Measurements from ENCODE around the gene DAAM2.

DAAM2 gene

GRCh38 chr6:39849228-39849627 lies 57.1 kb downstream of the DAAM2 start:
- no peak for TF ChIP-seq CTCF (conservative IDR thresholded peaks at IDR 0.05)
- no peak overlapping the region for H3K27ac ChIP-seq

GRCh38 chr6:39849764-39850163 lies 57.6 kb downstream of the DAAM2 start:
- no peak for TF ChIP-seq CTCF (conservative IDR thresholded peaks at IDR 0.05)
- H3K27ac ChIP-seq, result no peak overlapping the region

- TF ChIP-seq CTCF (conservative IDR thresholded peaks at IDR 0.05), result no peak
- H3K27ac ChIP-seq, result no peak overlapping the region
These were observed 58.6 kb downstream of the DAAM2 start for GRCh38 chr6:39850736-39851297.

- H3K27ac ChIP-seq, result no peak overlapping the region
- TF ChIP-seq CTCF (conservative IDR thresholded peaks at IDR 0.05), result no peak
These were observed 59.2 kb downstream of the DAAM2 start for GRCh38 chr6:39851331-39851730.

- TF ChIP-seq CTCF (conservative IDR thresholded peaks at IDR 0.05), result no peak
- H3K27ac ChIP-seq, result no peak overlapping the region
These were observed 60.1 kb downstream of the DAAM2 start for GRCh38 chr6:39852324-39852723.

GRCh38 chr6:39853604-39854003 lies 61.4 kb downstream of the DAAM2 start:
- H3K27ac ChIP-seq, result no peak overlapping the region
- no peak for TF ChIP-seq CTCF (conservative IDR thresholded peaks at IDR 0.05)

GRCh38 chr6:39855356-39855995 lies 63.3 kb downstream of the DAAM2 start:
- H3K27ac ChIP-seq, result no peak overlapping the region
- TF ChIP-seq CTCF (conservative IDR thresholded peaks at IDR 0.05), result no peak

Data from VCaP (cell line).